PC-9 (cell line): ENCODE measurements around the gene TRAF3IP1. TPM values are rescaled to one million over a fixed set of nuclear protein-coding genes. Genes with fewer than 3 reads are reported as not detected.

Experiments used
- BruUV-seq: library from RNA; stranded (reverse); fragments of 400-500 nt; replicated peaks from 2 replicates; lab custom pipeline; 2021; lab: Mats Ljungman, UMichigan
- CTCF ChIA-PET: fragments of 300-600 bp; sonication (Branson Sonifier 250); formaldehyde crosslinking; loops from one replicate; lab custom pipeline; 2022; ENCODE audit warnings: antibody characterized with exemption; lab: Charles Lee
- POLR2A ChIA-PET: fragments of 300-600 bp; sonication (Branson Sonifier 250); formaldehyde crosslinking; loops from one replicate; lab custom pipeline; 2022; ENCODE audit warnings: antibody characterized with exemption; ENCODE audit not compliant: unreplicated experiment; lab: Charles Lee
- DNase-seq, 2 experiments: peaks; one replicate each; pipeline versions ENCODE4 v3.0.0 to v3.0.0-alpha.2; 2015 to 2022; ENCODE audit warnings: mixed read lengths in 1 of 2
- H2AFZ ChIP-seq: fragments of 200-600 bp; sonication (generic); 2 replicates; pipeline ENCODE4 v1.8.1; 2017; ENCODE audit warnings: antibody characterized with exemption
- H3F3A ChIP-seq: fragments of 200-600 bp; sonication (generic); 2 replicates; pipeline ENCODE4 v1.8.1; 2017; ENCODE audit warnings: antibody characterized with exemption, mild to moderate bottlenecking, low read depth; ENCODE audit not compliant: insufficient read depth
- H3K27ac ChIP-seq: fragments of 200-600 bp; sonication (generic); 2 replicates; pipeline ENCODE4 v1.6.1; 2016; ENCODE audit warnings: mixed run types
- H3K27me3 ChIP-seq: fragments of 200-600 bp; sonication (generic); 2 replicates; pipeline ENCODE4 v1.6.1; 2016; ENCODE audit warnings: low read depth, mixed run types; ENCODE audit not compliant: insufficient read depth
- H3K36me3 ChIP-seq: fragments of 200-600 bp; sonication (generic); 2 replicates; pipeline ENCODE4 v1.6.1; 2016; ENCODE audit warnings: low read depth, mixed run types
- H3K4me1 ChIP-seq: fragments of 200-600 bp; sonication (generic); replicated peaks from 2 replicates; pipeline ENCODE4 v1.6.1; 2016; ENCODE audit warnings: mixed run types; ENCODE audit not compliant: insufficient read depth
- H3K4me2 ChIP-seq: fragments of 200-600 bp; sonication (generic); 2 replicates; pipeline ENCODE4 v1.6.1; 2017; ENCODE audit warnings: mixed run types
- H3K4me3 ChIP-seq: fragments of 200-600 bp; sonication (generic); 2 replicates; pipeline ENCODE4 v1.6.1; 2016; ENCODE audit warnings: mixed run types
- H3K79me2 ChIP-seq: fragments of 200-600 bp; sonication (generic); 2 replicates; pipeline ENCODE4 v1.6.1; 2017; ENCODE audit warnings: low read depth, mixed run types
- H3K9me2 ChIP-seq: fragments of 200-600 bp; sonication (generic); 2 replicates; pipeline ENCODE4 v1.8.1; 2017; ENCODE audit warnings: mild to moderate bottlenecking; ENCODE audit not compliant: insufficient read depth
- H3K9me3 ChIP-seq: fragments of 200-600 bp; sonication (generic); 2 replicates; pipeline ENCODE4 v1.8.1; 2016; ENCODE audit warnings: low read depth; ENCODE audit not compliant: insufficient read depth
- H4K20me1 ChIP-seq: fragments of 200-600 bp; sonication (generic); 2 replicates; pipeline ENCODE4 v1.8.1; 2017; ENCODE audit not compliant: insufficient read depth
- EZH2 ChIP-seq: fragments of 200-600 bp; sonication (generic); IDR thresholded peaks from 2 replicates; pipeline ENCODE4 v1.8.0; 2017; ENCODE audit warnings: antibody characterized with exemption, low read depth
- intact Hi-C: fragments of 100-400 bp; cut with micrococcal nuclease; formaldehyde crosslinking; loops from one replicate; pipeline ENCODE4 v1.10.0; 2022; ENCODE audit not compliant: unreplicated experiment
- total RNA-seq: library from RNA; stranded (reverse); gene quantifications from 2 replicates; pipeline ENCODE4 v1.2.3, GENCODE V29; 2021
- TF ChIP-seq, protein P1 (sequence below): fragments of 200-600 bp; sonication (generic); conservative IDR thresholded peaks from 2 replicates; pipeline ENCODE4 v1.6.1; 2017; ENCODE audit warnings: mixed run types, antibody characterized with exemption, mild to moderate bottlenecking, moderate library complexity

Gene TRAF3IP1
- total RNA-seq, 1 experiment from 2014 or later: 51.7 TPM

DNA sequence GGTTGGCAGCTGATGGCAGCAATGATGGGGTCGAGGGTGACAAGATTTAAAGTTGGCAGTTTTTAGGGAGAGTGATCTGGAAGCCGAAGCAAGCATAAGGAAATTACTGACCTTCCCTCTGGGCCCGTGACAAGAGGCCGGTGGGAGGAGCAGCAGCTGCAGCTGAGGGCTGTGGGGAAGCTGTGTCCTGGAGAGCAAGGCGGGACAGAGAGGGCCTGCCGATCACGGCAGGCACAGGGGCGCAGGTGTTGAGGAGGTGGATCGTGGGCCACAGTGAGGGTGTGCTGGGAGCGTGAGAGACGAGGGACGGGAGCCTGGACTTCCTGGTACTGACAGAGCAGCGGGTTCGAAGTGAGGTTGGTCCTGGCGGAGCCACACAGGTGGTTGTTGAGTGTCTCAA, 31.0 kb downstream of the TRAF3IP1 start:
- intact Hi-C loops: loop anchor here (10.0 kb wide), 1 partner anchor 623 kb away; no protein-coding TSS in a partner anchor
- no peak for TF ChIP-seq EZH2
- TF ChIP-seq, protein P1, sequence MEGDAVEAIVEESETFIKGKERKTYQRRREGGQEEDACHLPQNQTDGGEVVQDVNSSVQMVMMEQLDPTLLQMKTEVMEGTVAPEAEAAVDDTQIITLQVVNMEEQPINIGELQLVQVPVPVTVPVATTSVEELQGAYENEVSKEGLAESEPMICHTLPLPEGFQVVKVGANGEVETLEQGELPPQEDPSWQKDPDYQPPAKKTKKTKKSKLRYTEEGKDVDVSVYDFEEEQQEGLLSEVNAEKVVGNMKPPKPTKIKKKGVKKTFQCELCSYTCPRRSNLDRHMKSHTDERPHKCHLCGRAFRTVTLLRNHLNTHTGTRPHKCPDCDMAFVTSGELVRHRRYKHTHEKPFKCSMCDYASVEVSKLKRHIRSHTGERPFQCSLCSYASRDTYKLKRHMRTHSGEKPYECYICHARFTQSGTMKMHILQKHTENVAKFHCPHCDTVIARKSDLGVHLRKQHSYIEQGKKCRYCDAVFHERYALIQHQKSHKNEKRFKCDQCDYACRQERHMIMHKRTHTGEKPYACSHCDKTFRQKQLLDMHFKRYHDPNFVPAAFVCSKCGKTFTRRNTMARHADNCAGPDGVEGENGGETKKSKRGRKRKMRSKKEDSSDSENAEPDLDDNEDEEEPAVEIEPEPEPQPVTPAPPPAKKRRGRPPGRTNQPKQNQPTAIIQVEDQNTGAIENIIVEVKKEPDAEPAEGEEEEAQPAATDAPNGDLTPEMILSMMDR: no peak
- Histone ChIP-seq H3K9me3 (no peaks in the 10 kb centered on the region), H3K9me2 (no peaks in the 10 kb centered on the region), H3K27me3 (no peaks in the 10 kb centered on the region), H2AFZ (no peak overlapping the region), H4K20me1 (no peaks in the 10 kb centered on the region), H3K4me3 (no peak overlapping the region), H3K4me2 (no peak overlapping the region), H3K36me3 (peaks cover 12% of the 10 kb centered on the region), H3K4me1 (no peaks in the 10 kb centered on the region), H3K27ac (no peak overlapping the region), H3F3A (no peaks in the 10 kb centered on the region; the same call in 1 of the 2 replicates), H3K79me2 (no peaks in the 10 kb centered on the region)
- ChIA-PET CTCF (no interaction called here), POLR2A (no interaction called here)
- BruUV-seq: no TSS peak
- DNase-seq: no peak

DNA sequence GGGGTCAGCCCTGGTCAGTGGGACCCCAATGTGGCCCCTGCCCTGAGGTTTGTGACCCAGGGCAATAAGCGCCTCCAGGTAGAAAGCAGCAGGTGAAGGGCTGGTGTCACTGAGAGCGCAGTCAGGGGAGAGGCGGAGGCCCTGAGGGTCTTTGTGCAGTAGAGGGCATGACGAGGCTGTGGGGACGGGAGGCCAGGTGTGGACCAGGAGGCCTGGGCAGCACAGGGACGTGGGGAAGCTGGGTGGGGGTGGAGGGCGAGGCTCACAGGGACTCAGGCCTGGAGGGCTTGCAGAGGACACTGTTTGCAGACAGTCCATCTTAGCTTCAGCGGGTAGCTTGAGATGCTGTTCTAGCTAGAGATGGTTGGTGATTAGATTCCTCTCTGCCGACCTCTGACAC, 32.0 kb downstream of the TRAF3IP1 start:
- ChIA-PET CTCF (no interaction called here), POLR2A (no interaction called here)
- no peaks in the 10 kb centered on the region for H4K20me1 ChIP-seq
- H3K9me2 ChIP-seq: no peaks in the 10 kb centered on the region
- intact Hi-C loops: loop anchor here (10.0 kb wide), 1 partner anchor 622 kb away; no protein-coding TSS in a partner anchor
- H3K4me2 ChIP-seq: no peak overlapping the region
- no peaks in the 10 kb centered on the region for H3K9me3 ChIP-seq
- DNase-seq: no peak
- H3K79me2 ChIP-seq: no peaks in the 10 kb centered on the region
- TF ChIP-seq, protein P1: no peak
- TF ChIP-seq EZH2: no peak
- no TSS peak for BruUV-seq
- peaks cover 12% of the 10 kb centered on the region for H3K36me3 ChIP-seq
- H3K4me3 ChIP-seq: no peak overlapping the region
- no peak overlapping the region for H2AFZ ChIP-seq
- H3K27me3 ChIP-seq: no peaks in the 10 kb centered on the region
- 0 out of 2 replicates have a peak, but pooled peaks cover 4% of the 10 kb centered on the region for H3K4me1 ChIP-seq
- peaks cover 8% of the 10 kb centered on the region for H3F3A ChIP-seq
- H3K27ac ChIP-seq: no peak overlapping the region

DNA sequence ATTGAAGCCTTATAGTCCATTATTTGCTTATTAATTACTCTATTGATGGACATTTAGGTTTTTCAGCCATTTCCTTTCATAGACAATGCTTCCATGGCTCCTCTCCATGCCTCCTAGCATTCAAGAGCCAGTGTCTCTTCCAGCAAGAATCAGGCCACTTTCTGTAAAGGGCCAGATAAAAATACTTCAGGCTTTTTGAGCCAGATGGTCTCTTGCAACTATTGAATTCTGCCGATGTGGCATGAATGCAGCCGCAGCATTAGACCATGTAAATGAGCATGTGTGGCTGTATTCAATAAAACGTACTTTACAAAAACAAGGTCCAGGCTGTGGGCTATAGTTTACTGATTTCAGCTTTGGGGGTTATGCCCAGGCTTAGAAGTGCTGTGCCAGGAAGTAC, 38.5 kb downstream of the TRAF3IP1 start:
- no peaks in the 10 kb centered on the region for H3K79me2 ChIP-seq
- no peak for DNase-seq
- H3K9me2 ChIP-seq: no peaks in the 10 kb centered on the region
- H3F3A ChIP-seq: peaks cover 11% of the 10 kb centered on the region; the same call in 1 of the 2 replicates
- no peaks in the 10 kb centered on the region for H3K9me3 ChIP-seq
- 0 out of 2 replicates have a peak, but pooled peaks cover 4% of the 10 kb centered on the region for H3K4me1 ChIP-seq
- intact Hi-C loops: loop anchor here (5.0 to 10.0 kb wide), 3 partner anchors 69 to 1634 kb away; partner anchors contain the start of gene ASB1
- no peak overlapping the region for H3K4me3 ChIP-seq
- peaks cover 24% of the 10 kb centered on the region for H3K36me3 ChIP-seq
- 0 out of 2 replicates have a peak, but pooled peaks cover 7% of the 10 kb centered on the region for H4K20me1 ChIP-seq
- TF ChIP-seq EZH2: no peak
- TF ChIP-seq, protein P1: no peak
- H2AFZ ChIP-seq: no peak overlapping the region
- CTCF ChIA-PET: no interaction called here
- H3K4me2 ChIP-seq: no peak overlapping the region
- POLR2A ChIA-PET: no interaction called here
- no peaks in the 10 kb centered on the region for H3K27me3 ChIP-seq
- no peak overlapping the region for H3K27ac ChIP-seq
- no TSS peak for BruUV-seq
